Measurements from ENCODE around the gene CFAP46. TPM values are rescaled to one million over a fixed set of nuclear protein-coding genes. Genes with fewer than 3 reads are reported as not detected.

CFAP46 gene
- total RNA-seq, 1 donor from 2014 or later: 15.4 TPM

GRCh38 chr10:132910901-132911785 lies 31.2 kb downstream of the CFAP46 start:
- TF ChIP-seq CTCF (IDR thresholded peaks at IDR 0.05; ENCODE audit: unreplicated experiment): no peak
- peaks cover 1% of the 10 kb centered on the region for H3K36me3 Mint-ChIP-seq (ENCODE audit: insufficient read depth)

GRCh38 chr10:132910186-132910880 lies 32.0 kb downstream of the CFAP46 start:
- H3K9me3 Mint-ChIP-seq (ENCODE audit: low read depth): no peaks in the 10 kb centered on the region
- DNase-seq (ENCODE audit: low spot score, unreplicated experiment): no peak
- H3K36me3 Mint-ChIP-seq (ENCODE audit: insufficient read depth): peaks cover 1% of the 10 kb centered on the region
- H3K27ac Mint-ChIP-seq: no peak overlapping the region
- no peak for TF ChIP-seq CTCF (IDR thresholded peaks at IDR 0.05; ENCODE audit: unreplicated experiment)
- no peak overlapping the region for H3K4me3 Mint-ChIP-seq (ENCODE audit: low read depth)
- H3K4me1 Mint-ChIP-seq (ENCODE audit: low read depth): no peaks in the 10 kb centered on the region
- no peaks in the 10 kb centered on the region for H3K27me3 Mint-ChIP-seq

More at GRCh38 chr10:132910901-132911785, 31.2 kb downstream of the CFAP46 start:
- Mint-ChIP-seq H3K27ac (no peak overlapping the region), H3K9me3 (ENCODE audit: low read depth) (no peaks in the 10 kb centered on the region), H3K4me1 (ENCODE audit: low read depth) (no peaks in the 10 kb centered on the region), H3K27me3 (no peaks in the 10 kb centered on the region), H3K4me3 (ENCODE audit: low read depth) (no peak overlapping the region)
- no peak for DNase-seq (ENCODE audit: low spot score, unreplicated experiment)

GRCh38 chr10:132909491-132910071 lies 32.8 kb downstream of the CFAP46 start:
- H3K4me3 Mint-ChIP-seq (ENCODE audit: low read depth): no peak overlapping the region
- H3K4me1 Mint-ChIP-seq (ENCODE audit: low read depth): no peaks in the 10 kb centered on the region
- DNase-seq (ENCODE audit: low spot score, unreplicated experiment): no peak
- H3K27me3 Mint-ChIP-seq: no peaks in the 10 kb centered on the region
- H3K36me3 Mint-ChIP-seq (ENCODE audit: insufficient read depth): peaks cover 1% of the 10 kb centered on the region
- TF ChIP-seq CTCF (IDR thresholded peaks at IDR 0.05; ENCODE audit: unreplicated experiment): no peak
- H3K9me3 Mint-ChIP-seq (ENCODE audit: low read depth): no peaks in the 10 kb centered on the region
- H3K27ac Mint-ChIP-seq: no peak overlapping the region

- DNase-seq (ENCODE audit: low spot score, unreplicated experiment): no peak
- H3K4me1 Mint-ChIP-seq (ENCODE audit: low read depth): no peaks in the 10 kb centered on the region
- no peak overlapping the region for H3K4me3 Mint-ChIP-seq (ENCODE audit: low read depth)
- peaks cover 1% of the 10 kb centered on the region for H3K36me3 Mint-ChIP-seq (ENCODE audit: insufficient read depth)
- no peaks in the 10 kb centered on the region for H3K9me3 Mint-ChIP-seq (ENCODE audit: low read depth)
- H3K27ac Mint-ChIP-seq: no peak overlapping the region
- H3K27me3 Mint-ChIP-seq: no peaks in the 10 kb centered on the region
- no peak for TF ChIP-seq CTCF (IDR thresholded peaks at IDR 0.05; ENCODE audit: unreplicated experiment)
Observed at GRCh38 chr10:132908621-132909295, 33.6 kb downstream of the CFAP46 start.
